Activated CD4-positive, alpha-beta T cell treated with anti-CD3 and anti-CD28 coated beads, Interleukin-2, amount 50 U/mL, for 24 hours (primary cell): ENCODE measurements around the gene IQGAP3.

Source experiments
- DNase-seq, 2 donors: peaks; one replicate each; pipeline ENCODE4 v3.0.0-alpha.2; 2020; ENCODE audit warnings: low read depth in 1 of 2, low spot score in 1 of 2

The IQGAP3 gene

GRCh38 chr1:156516821-156517220, 55.5 kb downstream of the IQGAP3 start:
- no peak for DNase-seq

DNA sequence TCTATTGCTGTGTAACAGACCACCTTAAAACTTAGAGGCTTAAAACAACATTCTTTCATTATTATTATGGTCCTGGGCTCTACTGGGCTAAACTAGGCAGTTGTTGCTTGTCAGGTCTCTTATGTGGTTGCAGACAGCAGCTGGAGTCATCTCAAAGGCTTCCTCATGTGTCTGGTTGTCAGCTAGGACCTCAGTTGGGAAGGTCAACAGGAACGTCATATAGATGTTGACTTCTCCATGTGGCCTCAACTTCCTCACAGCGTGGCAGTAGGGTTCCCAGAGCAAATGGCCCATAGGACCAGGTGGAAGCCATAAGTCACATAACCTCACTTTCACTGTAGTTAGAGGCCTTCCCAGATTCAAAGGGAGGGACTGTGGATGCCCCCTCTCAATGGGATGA, 56.4 kb downstream of the IQGAP3 start:
- DNase-seq: no peak

GRCh38 chr1:156513185-156513584, 59.2 kb downstream of the IQGAP3 start:
- DNase-seq: no peak

GRCh38 chr1:156511644-156512043, 60.7 kb downstream of the IQGAP3 start:
- no peak for DNase-seq

GRCh38 chr1:156510709-156511108, 61.7 kb downstream of the IQGAP3 start:
- DNase-seq: no peak

GRCh38 chr1:156509424-156510034, 62.8 kb downstream of the IQGAP3 start:
- no peak for DNase-seq

- DNase-seq: no peak
These were observed 63.5 kb downstream of the IQGAP3 start for GRCh38 chr1:156508955-156509234.

DNA sequence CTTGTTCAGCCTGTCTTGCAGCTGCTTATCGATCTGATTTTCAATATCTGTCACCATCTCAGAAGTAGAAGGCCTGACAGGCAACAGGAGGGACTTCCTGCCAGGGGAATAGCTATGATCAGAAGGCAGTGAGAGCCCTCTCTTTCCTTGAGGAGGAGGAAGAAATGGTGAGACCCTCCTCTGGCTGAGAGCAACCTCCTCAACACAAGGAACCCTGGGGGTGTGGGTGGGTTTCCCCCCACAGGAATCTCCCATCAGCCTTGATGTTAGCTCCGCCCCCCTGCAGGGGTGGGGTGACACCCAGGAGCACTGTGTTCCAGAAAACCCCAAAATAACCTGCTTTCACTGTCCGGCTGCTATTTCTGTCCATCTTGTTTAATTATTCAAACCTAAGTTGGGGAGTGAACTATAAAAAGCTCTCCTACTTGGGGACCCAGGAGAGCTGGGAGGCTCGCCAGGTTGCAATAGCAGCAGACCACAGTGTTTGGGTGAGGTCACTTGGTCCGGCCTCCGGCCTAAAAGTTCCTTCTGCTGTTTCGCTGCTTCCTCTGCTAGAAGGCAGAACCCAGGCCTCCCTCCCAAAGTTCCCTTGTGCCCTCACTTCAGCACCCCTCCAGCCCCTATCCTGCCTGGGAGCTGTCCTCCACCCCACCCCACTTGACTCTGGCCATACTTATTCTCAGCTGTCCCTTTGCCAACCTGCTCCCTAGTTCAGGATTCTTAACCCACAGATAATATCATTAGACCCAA, 64.0 kb downstream of the IQGAP3 start:
- DNase-seq: no peak

GRCh38 chr1:156506450-156506849, 65.9 kb downstream of the IQGAP3 start:
- no peak for DNase-seq

DNA sequence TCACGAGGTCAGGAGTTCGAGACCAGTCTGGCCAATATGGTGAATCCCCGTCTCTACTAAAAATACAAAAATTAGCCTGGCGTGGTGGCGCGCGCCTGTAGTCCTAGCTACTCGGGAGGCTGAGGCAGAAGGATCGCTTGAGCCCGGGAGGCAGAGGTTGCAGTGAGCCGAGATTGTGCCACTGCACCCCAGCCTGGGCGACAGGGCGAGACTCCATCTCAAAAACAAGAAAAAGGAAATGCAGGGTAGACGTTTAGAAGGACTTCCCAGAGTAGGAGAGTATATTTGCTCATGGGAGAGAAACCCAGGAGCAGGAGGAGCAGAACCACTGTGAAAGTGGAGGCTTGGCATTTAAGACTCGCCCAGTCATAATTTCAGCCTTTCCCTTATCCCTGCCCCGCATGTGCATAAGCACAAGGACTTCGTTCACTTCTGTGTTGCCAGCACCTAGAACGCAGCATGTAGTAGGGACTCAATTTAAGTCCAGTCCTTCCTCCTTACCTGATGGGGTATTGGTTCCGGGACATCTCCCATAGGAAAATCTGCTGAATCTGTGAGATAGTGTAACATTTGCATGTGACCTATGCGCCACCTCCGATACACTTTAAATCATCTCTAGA, 66.6 kb downstream of the IQGAP3 start:
- no peak for DNase-seq

- DNase-seq: peak; percentile 90 to 97
These were observed 67.3 kb downstream of the IQGAP3 start for GRCh38 chr1:156504821-156505678.

- no peak for DNase-seq
These were observed 67.9 kb downstream of the IQGAP3 start for GRCh38 chr1:156504438-156504813.

DNA sequence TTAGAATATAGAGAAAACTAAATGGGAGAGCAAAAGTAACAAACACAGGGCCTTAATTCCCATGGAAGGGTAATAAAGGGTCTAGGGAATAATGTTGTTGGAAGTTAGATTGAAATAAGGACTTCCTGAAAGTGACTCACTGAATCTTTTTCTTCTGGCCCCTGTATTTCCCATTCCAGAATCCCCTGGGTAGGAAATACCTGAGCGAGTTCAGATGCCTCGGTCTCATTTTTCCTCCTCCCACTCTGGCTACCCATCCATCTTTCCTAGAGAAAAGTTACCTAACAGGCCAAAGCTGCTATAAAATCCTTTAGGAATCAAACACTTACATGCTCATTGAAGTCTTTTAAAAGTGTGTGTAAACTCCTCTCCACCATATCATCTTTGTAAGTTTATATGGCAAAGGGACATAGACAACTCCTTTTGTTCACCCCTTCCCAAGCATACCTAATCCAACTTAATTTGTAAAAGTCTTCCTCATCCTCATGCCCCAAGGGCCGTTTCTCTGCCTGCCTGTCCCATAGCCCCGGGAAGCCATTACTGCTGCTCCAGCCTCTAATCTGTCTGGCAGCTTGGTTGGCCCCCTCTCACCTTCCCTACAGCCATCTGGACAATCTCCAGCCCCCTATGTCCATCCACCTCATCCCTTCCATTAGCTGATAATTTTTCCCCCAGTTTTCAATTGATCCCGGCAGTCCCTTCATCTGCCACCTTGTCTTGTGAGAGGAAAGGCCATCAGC, 68.5 kb downstream of the IQGAP3 start:
- no peak for DNase-seq

DNA sequence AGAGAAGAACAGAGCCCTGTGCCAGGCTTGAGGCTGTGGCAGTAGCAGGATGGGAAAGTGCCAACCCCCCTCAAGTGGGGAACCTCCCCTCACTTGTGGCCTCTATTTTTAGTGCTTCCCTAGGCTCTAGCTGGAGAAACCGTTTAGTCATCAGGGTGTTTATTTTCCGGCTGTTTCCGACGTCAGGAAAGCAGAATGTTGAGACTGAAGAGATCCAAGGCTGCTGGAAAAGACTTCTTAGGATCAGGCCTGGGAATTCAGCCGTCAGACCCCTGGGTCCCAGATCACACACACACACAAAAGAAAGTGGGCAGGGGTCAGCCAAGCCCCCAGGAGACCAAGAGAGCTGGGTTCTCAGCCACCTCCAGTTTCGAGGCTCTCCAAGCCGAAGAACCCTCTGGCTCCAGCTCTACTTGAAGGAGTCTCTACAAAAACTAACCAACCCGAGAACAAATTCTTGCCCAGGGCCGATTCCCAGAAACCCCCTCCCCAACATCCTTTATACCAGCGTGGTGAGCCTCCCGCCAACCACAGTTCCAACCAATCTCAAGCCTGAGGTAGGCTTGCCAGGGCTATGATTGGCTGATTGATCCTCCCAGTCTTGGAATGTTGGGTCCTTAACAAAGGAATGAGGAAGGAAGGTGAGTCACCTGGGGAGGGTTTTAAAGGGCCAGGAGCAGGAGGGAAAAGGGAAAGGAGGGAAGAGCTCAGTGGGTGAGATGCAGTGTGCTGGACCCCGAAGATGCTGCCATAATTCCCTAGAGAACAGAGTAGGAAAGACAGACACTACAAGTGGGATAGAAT, 69.3 kb downstream of the IQGAP3 start:
- DNase-seq: no peak

DNA sequence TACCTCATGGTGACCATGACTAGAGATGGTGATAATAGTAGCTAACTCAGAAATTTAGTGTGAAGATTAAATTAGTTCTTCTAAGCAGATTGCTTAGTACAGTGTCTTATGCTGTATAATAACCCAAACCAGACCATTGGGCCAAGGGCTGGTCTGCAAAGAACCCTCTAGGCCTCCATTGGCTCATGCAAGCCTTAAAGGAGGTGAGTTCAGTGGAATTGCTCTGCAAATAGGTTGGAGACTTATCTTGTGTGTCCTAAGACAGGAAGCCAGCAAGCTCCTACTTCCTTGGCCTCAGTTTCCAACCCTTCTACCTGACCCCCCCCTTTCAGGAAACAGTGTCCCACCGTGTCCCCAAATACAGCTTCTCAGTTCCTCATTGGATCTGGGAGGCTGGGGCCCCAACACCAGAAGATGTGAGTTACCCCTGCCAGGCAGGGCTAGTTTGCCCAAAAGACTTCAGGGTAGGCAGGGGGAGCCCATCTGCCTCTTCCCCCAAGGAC, 69.9 kb downstream of the IQGAP3 start:
- no peak for DNase-seq

DNA sequence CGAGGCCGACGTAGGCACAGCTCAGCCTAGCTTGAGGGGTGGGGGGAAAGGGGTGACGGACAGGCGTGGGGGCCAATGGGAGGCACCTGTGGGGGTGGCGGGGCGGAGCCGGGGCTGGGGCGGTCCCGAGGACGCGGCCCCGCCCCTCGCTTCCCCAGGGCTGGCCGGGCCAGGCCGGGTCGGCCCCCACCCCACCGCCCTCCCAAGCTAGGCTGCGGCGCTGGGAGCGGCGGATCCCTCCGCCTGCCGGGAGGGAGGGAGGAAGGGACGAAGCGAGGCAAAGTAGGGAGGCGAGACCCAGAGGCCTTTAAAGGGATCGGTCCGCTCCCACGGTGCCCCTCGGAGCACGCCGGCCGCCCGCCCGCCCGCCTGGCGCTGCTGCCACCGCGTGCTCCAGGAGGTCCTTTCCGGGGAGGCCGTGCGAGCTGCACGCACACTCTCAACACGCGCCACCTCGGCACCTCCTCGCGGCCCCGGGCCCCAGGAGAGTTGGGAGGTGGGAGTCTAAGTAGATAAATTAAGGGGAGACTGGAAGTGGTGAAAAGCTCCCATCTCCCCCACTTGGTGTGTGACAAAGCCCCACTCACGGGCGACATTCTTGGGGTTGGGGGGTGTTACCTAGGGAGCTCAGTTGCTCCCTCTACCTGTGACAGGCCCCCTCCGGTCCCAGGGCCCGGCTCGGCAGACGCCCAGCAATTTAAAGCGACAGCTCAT, 71.4 kb downstream of the IQGAP3 start:
- DNase-seq: peak; percentile 90 to 93

GRCh38 chr1:156500543-156500792, 71.9 kb downstream of the IQGAP3 start, which contains the start of gene MEF2D:
Gene MEF2D (minus strand): TSS chr1:156500775. CDS start chr1:156483292, 17,483 bp downstream.
- DNase-seq: no peak

DNA sequence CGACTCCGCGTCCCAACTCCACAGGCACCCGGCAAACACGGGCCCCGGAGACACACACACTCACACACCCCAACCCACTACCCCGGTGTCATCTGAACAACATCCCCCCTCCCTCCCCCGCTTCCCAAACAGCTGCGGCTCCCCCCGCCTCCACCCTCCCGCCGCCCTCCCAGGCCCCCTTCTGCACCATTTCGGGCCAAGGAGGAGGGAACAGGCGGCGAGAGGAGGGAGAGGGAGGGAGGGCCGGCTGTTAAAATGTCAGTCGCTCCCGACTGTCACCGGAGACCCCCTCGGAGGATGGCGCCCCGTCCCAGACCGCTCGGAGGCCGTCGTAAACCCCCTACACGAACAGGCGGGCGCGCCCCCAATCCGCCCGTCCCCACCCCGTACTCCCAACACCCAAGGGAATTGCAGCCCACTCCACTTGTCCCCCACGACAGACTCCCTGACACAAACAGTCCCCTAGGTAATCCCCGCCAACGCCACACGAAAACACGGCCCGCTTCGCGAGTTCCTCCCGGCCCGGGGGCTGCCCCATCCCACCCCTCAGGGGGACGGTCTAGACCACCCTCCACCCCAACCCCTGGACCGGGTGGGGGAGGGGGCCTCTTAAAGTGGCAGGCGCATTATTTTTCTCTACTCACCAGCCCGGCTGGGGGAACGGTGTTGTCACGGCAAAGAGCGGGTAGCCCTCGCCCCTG, 72.4 kb downstream of the IQGAP3 start:
- DNase-seq: no peak
